Measurements from ENCODE around the gene GLYAT. TPM values are rescaled to one million over a fixed set of nuclear protein-coding genes. Genes with fewer than 3 reads are reported as not detected.

The GLYAT gene
- total RNA-seq, 2 experiments from 2014 or later: not detected

DNA sequence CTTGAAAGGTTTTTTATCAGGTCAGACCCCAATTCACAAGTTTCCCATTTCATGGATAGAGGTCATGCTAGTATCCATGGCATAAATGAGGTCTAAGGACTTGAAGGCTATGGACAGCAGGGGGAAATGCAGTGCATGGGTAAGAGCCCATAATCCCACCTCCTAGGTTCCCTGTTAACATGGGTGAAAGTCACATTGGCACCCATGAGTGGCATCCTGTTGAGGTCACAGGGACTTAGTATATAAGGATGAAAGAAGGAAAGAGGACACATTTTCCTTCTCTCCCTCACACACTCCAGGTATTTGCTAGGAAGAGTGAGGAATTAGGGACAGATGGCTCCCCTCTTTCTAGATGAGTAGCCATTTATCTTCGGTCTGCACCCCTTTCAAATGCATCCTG is 9.4 kb upstream of the GLYAT start:
- no peak for ATAC-seq (ENCODE audit: poor library complexity)
- intact Hi-C loops (cut with DNase I, micrococcal nuclease): no loop called here
- H3K4me3 ChIP-seq (ENCODE audit: low read length): no peak overlapping the region
- H3K27ac ChIP-seq (ENCODE audit: low read depth in 1 of 2, low read length in 2 of 2): no peak overlapping the region
- H3K4me1 ChIP-seq (ENCODE audit: insufficient read depth, low read length): no peaks in the 10 kb centered on the region
- H3K27me3 Mint-ChIP-seq: peaks cover 5% of the 10 kb centered on the region
- H3K27me3 ChIP-seq (ENCODE audit: control insufficient read depth in 1 of 2, insufficient read depth in 2 of 2, low read length in 2 of 2): peaks cover 0 to 5% of the 10 kb centered on the region in 2 experiments
- no peak for TF ChIP-seq CTCF (IDR thresholded peaks at IDR 0.05)
- H3K4me1 Mint-ChIP-seq (ENCODE audit: low read depth): no peaks in the 10 kb centered on the region
- H3K36me3 ChIP-seq (ENCODE audit: insufficient read depth, low read length): no peaks in the 10 kb centered on the region
- CTCF ChIA-PET: no interaction called here
- no peak for DNase-seq
- no peak overlapping the region for H3K4me3 Mint-ChIP-seq
- peaks cover 16% of the 10 kb centered on the region for H3K9me3 Mint-ChIP-seq
- no peak overlapping the region for H3K27ac Mint-ChIP-seq
- H3K9me3 ChIP-seq (ENCODE audit: control insufficient read depth in 1 of 2, insufficient read depth in 1 of 2, low read length in 2 of 2): peaks cover 4 to 11% of the 10 kb centered on the region in 2 experiments
- peaks cover 19% of the 10 kb centered on the region for H3K36me3 Mint-ChIP-seq (ENCODE audit: low read depth)
- POLR2A ChIA-PET: no interaction called here

GRCh38 chr11:58740447-58740846 is 8.7 kb upstream of the GLYAT start:
- Mint-ChIP-seq H3K27ac (no peak overlapping the region), H3K4me1 (ENCODE audit: low read depth) (no peaks in the 10 kb centered on the region), H3K4me3 (no peak overlapping the region), H3K36me3 (ENCODE audit: low read depth) (peaks cover 19% of the 10 kb centered on the region), H3K9me3 (peaks cover 16% of the 10 kb centered on the region), H3K27me3 (peaks cover 5% of the 10 kb centered on the region)
- DNase-seq: no peak
- H3K4me1 ChIP-seq (ENCODE audit: insufficient read depth, low read length): no peaks in the 10 kb centered on the region
- TF ChIP-seq CTCF (IDR thresholded peaks at IDR 0.05): no peak
- H3K36me3 ChIP-seq (ENCODE audit: insufficient read depth, low read length): no peaks in the 10 kb centered on the region
- H3K27ac ChIP-seq (ENCODE audit: low read depth in 1 of 2, low read length in 2 of 2): no peak overlapping the region
- H3K9me3 ChIP-seq (ENCODE audit: control insufficient read depth in 1 of 2, insufficient read depth in 1 of 2, low read length in 2 of 2): peaks cover 4 to 11% of the 10 kb centered on the region in 2 experiments
- peaks cover 0 to 5% of the 10 kb centered on the region in 2 experiments for H3K27me3 ChIP-seq (ENCODE audit: control insufficient read depth in 1 of 2, insufficient read depth in 2 of 2, low read length in 2 of 2)
- CTCF ChIA-PET: no interaction called here
- POLR2A ChIA-PET: no interaction called here
- intact Hi-C loops (cut with DNase I, micrococcal nuclease): no loop called here
- no peak overlapping the region for H3K4me3 ChIP-seq (ENCODE audit: low read length)
- ATAC-seq (ENCODE audit: poor library complexity): no peak

- Histone ChIP-seq H3K4me3 (ENCODE audit: low read length) (no peak overlapping the region), H3K27me3 (ENCODE audit: control insufficient read depth in 1 of 2, insufficient read depth in 2 of 2, low read length in 2 of 2) (peaks cover 0 to 5% of the 10 kb centered on the region in 2 experiments), H3K9me3 (ENCODE audit: control insufficient read depth in 1 of 2, insufficient read depth in 1 of 2, low read length in 2 of 2) (peaks cover 4 to 11% of the 10 kb centered on the region in 2 experiments), H3K4me1 (ENCODE audit: insufficient read depth, low read length) (no peaks in the 10 kb centered on the region), H3K27ac (ENCODE audit: low read depth in 1 of 2, low read length in 2 of 2) (no peak overlapping the region), H3K36me3 (ENCODE audit: insufficient read depth, low read length) (no peaks in the 10 kb centered on the region)
- H3K4me3 Mint-ChIP-seq: no peak overlapping the region
- POLR2A ChIA-PET: interaction anchor here (1.9 kb wide), 1 partner anchor 13 kb away, joined by 8 read pairs; no protein-coding TSS in a partner anchor
- no peaks in the 10 kb centered on the region for H3K4me1 Mint-ChIP-seq (ENCODE audit: low read depth)
- peaks cover 5% of the 10 kb centered on the region for H3K27me3 Mint-ChIP-seq
- peaks cover 19% of the 10 kb centered on the region for H3K36me3 Mint-ChIP-seq (ENCODE audit: low read depth)
- CTCF ChIA-PET: no interaction called here
- H3K27ac Mint-ChIP-seq: no peak overlapping the region
- no peak for DNase-seq
- no peak for TF ChIP-seq CTCF (IDR thresholded peaks at IDR 0.05)
- H3K9me3 Mint-ChIP-seq: peaks cover 16% of the 10 kb centered on the region
- no peak for ATAC-seq (ENCODE audit: poor library complexity)
- intact Hi-C loops (cut with DNase I, micrococcal nuclease): no loop called here
Observed at GRCh38 chr11:58739725-58740430, 8.1 kb upstream of the GLYAT start.
